NB4 (cell line): Measurements from ENCODE around the gene SMIM35.

ENCODE experiments used
- POLR2A ChIP-seq: IDR thresholded peaks from 2 replicates; pipeline ENCODE4 v1.6.1; 2011; ENCODE audit warnings: mild to moderate bottlenecking; ENCODE audit not compliant: insufficient read length; ENCODE audit errors: extremely low read depth
- TF ChIP-seq, protein P1 (sequence below): IDR thresholded peaks from one replicate; pipeline ENCODE4 v1.5.1; 2012; ENCODE audit warnings: low read depth, low read length
- TF ChIP-seq, protein P2 (sequence below): IDR thresholded peaks from 2 replicates; pipeline ENCODE4 v1.6.1; 2011; ENCODE audit warnings: low read depth, low read length

DNA sequence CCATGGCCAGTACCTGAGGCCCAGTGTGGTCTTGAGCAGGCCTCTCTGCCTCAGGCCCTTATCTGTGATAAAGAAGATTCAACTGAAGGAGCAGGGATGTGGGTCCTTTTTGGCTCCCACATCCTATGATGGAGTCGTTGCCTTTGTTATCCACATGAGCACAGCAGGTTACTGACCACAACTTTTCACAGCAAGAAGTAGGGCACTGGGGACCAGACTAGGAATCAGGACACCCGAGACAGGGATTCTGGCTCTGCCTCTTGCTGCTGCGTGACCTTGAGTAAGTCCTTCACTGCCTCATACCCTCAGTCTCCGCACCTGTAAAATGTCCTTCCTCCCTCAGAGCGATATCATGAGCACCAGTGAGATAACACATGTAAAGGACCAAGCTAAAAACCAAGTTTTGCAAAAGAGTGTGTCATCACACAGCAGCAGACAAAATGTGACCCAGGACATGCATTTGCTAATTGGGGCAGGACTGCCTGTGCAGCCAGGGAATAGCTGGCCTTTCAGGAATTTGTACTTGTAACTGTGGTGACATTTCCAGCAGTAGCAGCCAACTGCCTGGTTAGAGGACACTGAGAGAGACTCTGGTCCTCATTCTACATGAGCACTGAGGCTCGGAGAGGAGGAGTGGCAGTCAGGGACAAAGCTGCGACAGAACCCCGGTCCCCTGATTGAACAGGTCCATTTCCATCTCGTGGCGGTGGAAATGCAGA lies 13.2 kb upstream of the SMIM35 start:
- TF ChIP-seq, protein P1, sequence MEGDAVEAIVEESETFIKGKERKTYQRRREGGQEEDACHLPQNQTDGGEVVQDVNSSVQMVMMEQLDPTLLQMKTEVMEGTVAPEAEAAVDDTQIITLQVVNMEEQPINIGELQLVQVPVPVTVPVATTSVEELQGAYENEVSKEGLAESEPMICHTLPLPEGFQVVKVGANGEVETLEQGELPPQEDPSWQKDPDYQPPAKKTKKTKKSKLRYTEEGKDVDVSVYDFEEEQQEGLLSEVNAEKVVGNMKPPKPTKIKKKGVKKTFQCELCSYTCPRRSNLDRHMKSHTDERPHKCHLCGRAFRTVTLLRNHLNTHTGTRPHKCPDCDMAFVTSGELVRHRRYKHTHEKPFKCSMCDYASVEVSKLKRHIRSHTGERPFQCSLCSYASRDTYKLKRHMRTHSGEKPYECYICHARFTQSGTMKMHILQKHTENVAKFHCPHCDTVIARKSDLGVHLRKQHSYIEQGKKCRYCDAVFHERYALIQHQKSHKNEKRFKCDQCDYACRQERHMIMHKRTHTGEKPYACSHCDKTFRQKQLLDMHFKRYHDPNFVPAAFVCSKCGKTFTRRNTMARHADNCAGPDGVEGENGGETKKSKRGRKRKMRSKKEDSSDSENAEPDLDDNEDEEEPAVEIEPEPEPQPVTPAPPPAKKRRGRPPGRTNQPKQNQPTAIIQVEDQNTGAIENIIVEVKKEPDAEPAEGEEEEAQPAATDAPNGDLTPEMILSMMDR, result no peak
- TF ChIP-seq POLR2A, result no peak
- TF ChIP-seq, protein P2, sequence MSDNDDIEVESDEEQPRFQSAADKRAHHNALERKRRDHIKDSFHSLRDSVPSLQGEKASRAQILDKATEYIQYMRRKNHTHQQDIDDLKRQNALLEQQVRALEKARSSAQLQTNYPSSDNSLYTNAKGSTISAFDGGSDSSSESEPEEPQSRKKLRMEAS, result no peak
